Activated CD4-positive, alpha-beta T cell treated with anti-CD3 and anti-CD28 coated beads, Interleukin-2, Interleukin-4, amounts not matched to agents 100 ng/mL and 50 ng/mL, durations not matched to agents 16 hours and 8 hours (primary cell): ENCODE data around the gene CRYGB.
"Not testable (repeated sequence)": the region's sequence is repeated elsewhere in the genome, so short reads cannot be mapped to it uniquely, and the experiment has no call there.

Experiments used
- DNase-seq: peaks from one replicate; pipeline ENCODE4 v3.0.0-alpha.2; 2020; ENCODE audit warnings: low spot score

The CRYGB gene

DNA sequence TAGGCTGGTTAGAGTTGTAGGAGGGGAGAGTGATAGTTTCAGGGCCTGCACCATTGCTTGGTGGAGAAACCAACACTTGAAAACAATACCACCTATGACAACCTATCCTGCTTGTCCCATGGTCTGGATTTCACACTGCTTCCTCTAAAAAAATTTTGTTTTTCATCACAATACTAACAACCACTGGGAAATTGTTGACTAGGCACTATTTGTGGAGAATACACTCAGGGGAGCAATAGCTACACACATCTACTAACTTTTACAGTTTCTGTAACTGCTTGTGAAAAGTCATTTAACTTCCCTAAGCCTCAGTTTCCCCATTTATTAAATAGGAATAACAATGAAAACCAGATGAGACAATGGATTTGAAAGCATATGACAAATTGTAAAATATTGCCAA, 4.1 kb upstream of the CRYGB start:
- no peak for DNase-seq

DNA sequence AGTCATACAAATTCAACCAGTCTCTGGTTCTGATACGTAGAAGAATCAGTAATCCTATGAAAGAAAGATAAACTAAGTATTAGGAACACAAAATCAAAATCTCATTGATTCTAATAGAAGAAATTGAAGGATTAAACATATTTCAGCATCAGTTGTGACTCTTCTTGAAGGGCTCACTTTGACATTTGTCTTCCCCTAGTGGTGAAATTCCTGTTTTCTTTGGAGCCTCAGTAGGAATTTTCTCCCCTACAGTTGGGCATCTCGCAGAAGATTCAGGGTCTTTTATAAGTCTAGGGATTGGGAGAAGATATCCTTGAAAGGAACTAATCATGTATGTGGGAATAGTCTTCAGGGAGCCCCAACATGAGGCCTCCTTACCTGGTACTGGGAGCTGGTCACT, 2.8 kb upstream of the CRYGB start:
- no peak for DNase-seq

DNA sequence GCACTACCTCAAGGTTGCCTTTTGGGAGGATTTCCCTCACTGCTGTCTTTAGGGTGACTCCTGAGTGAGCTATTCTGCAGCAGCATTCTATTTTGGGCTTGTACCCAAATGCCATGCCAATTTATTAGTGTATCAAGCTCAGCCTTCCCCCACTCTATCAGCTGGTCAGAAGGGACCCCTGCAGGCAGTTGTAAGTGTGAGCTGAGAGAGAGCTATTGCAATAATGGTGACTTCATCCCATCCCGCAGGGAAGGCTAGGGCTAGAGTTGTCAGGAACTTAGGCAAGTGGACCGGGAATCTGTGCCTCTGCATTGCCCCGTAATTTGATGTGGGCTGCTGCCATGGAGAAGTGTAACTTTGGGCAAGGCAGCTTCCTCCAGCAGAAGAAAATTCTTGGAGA, 1.8 kb upstream of the CRYGB start:
- no peak for DNase-seq

DNA sequence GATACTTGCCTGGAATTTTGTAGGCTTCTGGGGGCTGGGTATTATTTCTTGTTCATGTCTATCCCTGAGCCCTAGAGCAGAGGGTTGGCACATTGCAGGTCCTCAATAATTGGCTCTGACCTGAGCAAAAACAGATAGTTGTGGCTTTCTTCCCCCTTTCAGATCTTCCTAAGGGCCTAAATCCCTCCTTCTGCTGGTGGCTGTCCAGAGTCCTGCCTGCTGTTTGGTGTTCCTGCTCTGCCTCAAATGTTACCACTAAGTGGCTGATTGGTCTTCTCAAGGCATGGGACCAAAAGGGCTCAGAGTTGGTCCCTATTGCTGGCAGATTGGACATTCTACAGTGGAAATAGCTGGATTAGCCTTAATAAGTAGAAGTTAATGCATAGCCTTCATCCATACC, 1.1 kb upstream of the CRYGB start:
- no peak for DNase-seq

DNA sequence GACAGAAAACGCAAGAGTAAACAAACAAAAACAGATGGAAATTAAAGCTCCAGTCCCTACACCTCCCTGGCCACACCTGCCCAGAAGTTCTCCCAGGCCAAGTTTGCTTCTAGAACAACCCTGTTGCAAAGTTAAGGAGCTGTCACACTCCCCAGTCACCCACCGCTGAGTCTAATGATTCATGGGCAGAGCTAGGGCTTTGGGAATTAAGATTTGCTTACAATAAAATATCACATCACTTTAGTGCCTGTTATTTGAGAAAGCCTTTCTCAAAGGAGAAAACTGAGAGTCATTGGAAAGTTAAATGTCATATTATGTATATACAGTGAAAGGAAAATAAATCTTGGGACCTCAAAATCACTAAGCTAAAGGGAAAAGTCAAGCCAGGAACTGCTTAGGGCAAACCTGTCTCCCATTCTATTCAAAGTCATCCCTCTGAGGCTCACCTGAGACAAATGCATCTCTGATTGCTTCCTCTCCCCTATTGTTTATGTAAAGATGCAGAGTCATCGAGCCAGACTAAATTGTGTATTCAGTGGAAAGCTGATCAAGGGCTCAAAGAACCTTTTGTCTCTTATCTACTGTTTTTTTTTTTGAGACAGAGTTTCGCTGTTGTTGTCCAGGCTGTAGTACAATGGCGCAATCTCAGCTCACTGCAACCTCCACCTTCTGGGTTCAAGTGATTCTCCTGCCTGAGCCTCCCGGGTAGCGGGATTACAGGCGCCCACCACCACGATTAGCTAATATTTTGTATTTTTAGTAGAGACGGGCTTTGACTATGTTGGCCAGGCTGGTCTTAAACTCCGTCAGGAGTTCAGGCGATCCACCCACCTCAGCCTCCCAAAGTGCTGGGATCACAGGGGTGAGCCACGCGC, 2.8 kb downstream of the CRYGB start:
- no peak for DNase-seq

DNA sequence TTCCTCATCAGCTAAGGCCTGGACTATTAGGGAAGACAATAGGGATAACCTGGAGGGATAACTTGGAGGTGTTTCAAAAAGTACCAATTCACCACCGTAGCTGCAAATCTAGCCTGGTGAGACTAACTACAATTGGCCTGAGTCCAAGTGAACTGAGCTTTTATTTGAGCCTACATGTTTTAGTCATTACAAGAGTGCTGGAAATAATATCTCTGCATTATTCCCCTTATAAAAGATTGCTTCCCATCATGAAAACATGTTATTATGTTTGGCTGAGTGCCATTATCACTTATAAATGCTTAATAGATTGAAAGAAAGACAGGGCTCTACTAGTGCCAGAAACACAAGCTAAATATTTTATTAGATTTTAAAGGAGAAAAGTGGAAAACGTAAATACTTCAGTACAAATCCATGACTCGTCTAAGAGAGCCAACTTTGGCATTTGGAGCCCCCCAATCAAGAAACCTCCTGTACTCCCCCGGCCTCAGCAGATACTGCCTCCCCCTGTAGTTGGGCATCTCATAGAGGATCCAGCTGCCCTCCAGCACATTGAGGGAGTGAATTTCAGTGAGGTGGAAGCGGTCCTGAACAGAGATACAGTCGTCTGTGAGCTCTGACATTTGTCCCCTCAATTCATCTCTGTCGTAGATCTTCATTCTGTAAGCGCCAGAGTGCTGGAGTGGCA, 3.6 kb downstream of the CRYGB start:
- no peak for DNase-seq

DNA sequence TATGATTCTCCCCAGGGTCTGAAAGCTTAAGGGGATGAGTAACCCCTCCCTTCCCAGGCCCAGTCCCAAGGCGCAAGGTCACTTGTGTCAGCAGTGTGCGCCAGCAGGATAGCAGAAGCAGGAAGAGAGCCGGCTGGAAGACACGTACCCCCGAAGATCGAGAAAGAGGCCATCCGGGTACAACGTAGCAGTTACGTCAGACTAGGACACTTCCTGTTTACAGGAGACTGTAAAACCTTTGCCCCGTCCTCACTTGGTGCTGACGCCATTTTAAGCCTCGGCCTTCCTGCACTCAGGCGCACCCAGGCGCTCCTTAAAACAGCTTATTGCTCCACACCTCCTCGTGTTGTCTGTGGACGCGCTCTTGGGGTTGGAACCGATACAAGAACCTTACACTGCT, 6.5 kb downstream of the CRYGB start:
- DNase-seq: no peak

DNA sequence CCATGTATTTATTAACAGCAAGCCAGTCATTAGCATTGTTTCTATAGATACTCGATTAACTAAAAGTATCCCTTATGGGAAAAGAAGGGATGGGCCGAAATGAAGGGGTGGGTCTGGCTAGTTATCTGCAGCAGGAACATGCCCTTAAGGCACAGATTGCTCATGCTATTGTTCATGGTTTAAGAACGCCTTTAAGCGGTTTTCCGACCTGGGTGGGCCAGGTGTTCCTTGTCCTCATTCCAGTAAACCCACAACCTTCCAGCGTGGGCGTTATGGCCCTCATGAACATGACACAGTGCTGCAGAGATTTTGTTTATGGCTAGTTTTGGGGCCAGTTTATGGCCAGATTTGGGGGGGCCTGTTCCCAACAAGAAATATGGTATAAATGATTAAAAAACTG, 7.6 kb downstream of the CRYGB start:
- not testable (repeated sequence) for DNase-seq

DNA sequence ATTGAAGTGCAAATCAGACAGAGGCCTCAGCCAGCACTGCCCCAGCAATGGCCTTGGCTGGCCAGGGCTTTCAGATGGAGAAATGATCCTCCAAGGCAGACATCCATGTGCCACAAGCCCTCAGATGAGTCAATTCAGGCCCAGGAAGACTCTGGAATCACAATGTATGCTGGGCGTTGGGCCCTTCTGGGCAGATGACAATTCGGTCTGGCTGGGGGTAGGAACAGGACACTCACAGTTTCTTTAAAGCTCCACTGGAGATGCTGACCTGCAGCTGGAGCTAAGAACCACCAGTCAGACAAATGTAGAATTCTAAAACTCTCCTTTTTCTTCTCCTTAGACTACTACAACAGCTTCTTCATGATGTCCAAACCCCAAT, 9.3 kb downstream of the CRYGB start:
- no peak for DNase-seq

DNA sequence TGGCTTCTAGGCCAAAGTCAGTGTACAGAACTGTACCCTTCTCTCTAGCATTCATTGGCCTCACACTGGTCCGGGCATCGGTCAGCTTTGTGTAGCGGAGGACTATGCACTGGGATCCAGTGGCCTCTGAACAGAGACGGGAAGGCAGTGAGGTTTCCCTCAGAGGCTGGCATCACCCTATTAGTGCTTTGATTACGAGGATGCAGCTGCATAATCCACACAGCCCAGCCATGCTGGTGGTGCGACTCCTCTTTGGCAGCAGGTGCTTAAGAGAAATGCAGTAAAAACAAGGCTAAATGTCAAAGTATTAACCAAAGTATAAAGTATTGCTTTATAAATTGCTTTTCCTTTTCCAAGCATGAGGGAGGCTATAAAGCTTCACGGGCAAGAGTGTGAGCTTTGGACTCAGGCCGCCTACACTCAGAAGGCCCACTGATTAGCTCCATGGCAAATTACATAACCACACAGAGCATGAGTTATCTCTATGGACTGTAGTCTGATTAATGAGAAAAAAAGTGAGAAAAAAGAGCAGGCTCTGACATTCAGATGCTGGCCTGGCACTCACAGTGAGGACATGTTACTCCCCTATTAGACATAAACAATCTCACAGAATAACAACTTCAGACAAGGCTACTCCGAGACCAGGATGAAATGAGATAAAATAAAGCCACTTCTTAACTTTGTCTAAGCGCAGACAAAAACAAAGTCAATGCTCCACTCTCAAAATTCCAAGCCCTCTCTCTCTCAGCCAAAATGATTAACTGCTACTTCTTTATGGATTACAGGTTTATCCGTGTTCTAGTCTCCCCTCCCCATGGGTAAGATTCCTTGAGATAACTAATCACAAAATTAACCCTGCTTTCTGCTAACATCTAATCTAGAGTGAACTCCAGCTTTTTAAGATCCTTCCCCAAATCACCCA, 9.9 kb downstream of the CRYGB start:
- no peak for DNase-seq

DNA sequence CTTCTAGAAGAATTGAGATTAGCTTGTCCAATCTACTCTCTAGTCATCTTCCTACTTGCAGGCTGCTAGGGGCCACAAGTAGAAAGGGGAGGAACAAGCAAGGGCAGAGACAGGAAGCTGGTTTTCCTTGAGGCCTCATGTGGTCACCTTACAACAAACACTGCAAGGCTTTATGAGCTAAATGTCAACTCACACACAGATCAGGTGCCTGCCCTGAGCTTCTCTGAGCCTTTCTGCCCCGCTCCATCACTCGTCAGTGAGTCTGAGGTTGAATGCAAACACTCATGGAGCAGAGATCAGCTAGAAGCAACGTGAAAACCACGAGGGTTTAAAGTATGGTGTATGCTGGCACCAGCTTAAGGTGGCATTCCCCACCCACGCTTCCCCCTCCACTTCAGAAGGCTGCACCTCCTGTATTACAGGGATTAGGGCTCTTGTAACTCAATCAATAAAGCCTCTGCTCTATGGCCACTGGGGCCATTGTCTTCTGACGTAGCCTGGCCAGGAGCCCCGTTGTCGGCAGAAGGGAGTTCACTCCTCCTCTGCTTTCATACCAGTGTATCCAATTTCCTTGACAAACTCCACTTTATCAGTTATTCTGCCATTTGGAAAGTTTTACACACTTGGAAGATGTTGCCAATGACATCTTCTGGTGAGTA, 10.9 kb downstream of the CRYGB start:
- DNase-seq: peak; percentile 18

DNA sequence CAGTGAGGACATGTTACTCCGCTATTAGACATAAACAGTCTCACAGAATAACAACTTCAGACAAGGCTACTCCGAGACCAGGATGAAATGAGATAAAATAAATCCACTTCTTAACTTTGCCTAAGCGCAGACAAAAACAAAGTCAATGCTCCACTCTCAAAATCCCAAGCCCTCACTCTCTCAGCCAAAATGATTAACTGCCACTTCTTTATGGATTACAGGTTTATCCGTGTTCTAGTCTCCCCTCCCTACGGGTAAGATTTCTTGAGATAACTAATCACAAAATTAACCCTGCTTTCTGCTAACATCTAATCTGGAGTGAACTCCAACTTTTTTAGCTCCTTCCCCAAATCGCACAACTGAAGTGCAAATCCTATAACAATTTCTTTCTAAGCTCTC, 15.2 kb downstream of the CRYGB start:
- DNase-seq: no peak

DNA sequence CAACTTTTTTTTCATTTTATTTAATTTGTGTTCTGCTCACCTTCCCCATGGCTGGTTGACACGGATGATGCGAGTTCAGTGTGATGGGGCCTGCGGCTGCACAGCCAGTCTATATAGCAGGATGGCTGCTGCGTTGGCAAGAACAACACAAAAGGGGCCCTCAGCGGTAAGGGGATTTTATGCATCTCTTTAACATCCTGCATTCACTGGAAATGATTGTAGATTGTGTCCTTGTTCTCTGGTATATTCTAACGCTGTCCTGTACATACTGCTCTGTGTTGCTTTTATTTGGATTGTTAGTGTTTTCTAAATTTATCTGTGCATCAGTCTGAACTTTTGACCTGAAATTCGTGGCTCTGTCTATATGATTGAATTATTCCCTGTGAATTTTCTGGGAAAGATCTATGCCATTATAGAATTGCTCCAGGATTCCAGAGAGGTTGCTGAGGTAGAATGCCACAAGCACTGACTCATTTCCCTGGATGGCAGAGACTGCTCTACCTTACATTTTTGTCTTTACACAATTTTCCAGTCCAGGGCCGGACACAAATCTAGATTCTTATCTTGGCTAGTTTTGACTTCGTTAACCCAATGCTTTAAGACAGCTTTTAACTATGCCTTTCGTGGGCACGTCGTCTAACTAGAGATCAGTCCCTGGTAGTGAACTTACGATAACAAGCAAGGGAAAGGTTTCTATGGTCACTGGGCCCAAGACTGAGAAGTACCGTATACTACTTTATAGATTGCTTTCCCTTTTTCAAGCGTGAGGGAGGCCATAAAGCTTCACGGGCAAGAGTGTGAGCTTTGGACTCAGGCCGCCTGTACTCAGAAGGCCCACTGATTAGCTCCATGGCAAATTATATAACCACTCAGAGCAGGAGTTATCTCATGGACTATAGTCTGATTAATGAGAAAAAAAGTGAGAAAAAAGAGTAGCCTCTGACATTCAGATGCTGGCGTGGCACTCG, 15.9 kb downstream of the CRYGB start, which contains the start of gene CRYGC:
Gene CRYGC (minus strand): TSS at position 85 of the 968 bp plus-strand sequence. CDS start 36 bp downstream, at position 49.
- DNase-seq: no peak

DNA sequence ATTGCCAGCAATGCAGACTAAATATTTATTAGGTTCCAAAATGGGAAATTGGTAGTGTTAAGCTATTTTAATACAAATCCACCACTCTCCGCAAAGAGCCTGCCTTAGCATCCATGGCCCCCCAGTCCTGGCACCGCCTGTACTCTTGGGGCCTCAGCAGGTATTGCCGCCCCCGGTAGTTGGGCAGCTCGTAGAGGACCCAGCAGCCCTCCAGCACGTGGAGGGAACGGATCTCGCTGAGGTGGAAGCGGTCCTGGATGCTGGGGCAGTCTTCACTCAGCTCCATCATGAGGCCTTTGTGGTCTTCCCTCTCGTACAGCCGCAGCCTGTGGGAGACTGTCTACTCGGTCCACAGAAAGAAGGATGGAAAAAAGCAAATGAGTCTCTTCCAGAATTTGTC, 17.8 kb downstream of the CRYGB start:
- DNase-seq: no peak

DNA sequence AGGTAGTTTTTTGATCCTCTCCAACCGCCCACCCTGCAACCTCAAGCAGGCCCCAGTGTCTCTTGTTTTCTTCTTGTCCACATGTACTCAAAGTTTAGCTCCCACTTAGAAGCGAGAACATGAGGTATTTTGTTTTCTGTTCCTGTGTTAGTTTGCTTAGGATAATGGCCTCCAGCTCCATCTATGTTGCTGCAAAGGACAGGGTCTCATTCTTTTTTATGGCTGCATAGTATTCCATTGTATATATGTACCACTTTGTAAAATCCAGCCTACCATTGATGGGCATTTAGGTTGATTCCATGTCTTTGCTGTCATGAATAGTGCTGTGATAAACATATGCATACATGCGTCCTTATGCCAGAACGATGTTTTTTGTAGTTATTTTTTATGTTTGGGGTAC, 18.9 kb downstream of the CRYGB start:
- no peak for DNase-seq

DNA sequence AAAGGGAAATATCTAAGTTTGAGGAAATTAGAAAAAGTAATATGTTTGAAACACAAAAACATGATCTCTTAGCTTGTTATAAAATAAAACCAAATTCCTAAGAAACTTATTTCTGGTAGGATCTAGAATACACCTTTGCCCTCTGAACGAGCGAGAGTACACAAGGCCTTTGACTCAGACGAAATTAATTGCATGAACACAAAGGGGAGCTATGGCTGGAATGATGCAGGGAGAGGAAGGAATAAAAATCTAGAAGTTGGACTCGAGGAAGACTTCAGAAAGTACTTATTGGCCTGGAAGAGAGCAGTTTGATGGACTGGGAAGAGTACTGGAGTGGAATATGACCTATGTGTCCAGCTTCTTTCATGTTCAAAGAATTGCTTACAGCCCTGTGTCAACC, 20.7 kb downstream of the CRYGB start:
- no peak for DNase-seq

DNA sequence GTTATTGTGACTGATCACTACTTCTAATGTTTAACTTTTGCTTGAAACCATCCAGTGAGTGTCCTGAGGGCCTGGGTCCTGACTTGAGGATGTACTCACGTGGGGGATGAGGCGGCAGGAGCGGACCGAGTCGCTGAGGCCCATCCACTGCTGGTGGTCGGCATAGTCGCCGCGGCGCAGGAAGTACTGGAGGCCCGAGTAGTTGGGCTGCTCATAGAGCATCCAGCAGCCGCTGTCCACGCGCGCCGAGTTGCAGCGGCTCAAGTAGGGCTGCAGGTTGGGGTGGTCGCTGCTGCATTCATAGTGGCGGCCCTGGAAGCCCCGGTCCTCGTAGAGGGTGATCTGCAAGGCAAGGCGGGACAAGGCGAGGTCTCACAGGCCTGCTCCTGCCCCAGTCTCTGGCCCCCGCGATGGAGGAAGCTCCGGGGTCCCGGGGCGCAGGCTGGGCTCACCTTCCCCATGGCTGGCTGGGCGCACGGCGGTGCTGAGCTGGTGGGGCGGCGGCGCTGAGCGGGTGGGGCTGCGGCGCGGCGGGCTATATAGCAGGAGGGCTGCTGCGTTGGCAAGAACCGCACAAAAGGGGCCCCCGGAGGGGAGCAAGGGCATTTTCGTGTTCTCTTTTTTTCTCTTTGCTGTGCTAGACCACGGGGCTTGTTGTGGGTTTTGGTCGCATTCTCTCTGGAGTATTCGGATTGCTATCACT, 21.8 kb downstream of the CRYGB start, which contains the start of gene CRYGD:
Gene CRYGD (minus strand): TSS at position 512 of the 703 bp plus-strand sequence. CDS start 51 bp downstream, at position 461.
- DNase-seq: not testable (repeated sequence)

DNA sequence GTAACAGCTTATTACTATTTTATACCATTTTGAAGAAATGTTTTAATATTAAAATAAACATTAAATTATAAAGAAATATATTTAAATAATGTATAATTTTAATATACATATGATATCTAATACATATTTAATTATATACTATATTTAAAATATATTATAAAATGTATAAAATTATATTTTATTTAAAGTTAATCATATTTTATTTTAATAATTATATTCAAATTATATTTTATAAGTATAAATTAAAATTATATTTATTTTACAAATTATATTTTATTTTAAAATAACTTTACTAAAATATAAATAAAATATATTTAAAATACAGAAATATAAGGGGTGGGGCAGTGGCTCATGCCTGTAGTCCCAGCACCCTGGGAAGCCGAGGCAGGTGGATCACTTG, 23.7 kb downstream of the CRYGB start:
- no peak for DNase-seq

DNA sequence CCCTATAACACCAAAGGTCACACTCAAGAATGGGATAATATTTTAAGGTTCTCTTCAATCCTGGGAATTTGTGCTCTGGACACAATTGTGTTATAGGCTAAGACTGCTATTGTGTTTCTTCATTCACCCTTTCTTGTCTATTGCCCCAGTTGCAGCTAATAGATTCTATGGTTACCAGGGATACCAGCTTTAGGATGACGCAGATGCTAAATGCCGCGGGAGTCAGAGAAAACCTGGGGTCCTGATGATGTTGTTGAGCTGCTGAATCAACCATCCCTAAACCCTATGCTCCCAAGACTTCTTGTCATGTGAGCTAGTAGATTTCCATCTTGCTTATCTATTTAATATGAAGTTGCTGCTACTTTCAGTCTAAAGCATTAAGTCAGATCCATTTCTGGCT, 27.0 kb downstream of the CRYGB start:
- DNase-seq: no peak

DNA sequence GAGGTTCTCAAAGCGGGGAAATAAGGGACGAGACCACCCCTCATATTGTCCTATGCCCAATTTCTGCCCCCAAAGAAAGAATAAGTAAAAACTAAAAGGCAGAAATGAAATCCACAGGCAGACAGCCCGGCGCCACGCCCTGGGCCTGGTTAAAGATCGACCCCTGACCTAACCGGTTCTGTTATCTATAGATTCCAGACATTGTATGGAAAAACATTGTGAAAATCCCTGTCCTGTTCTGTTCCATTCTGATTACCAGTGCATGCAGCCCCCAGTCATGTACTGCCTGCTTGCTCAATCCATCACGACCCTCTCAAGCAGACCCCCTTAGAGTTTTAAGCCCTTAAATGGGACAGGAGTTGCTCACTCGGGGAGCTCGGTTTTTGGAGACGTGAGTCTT, 28.6 kb downstream of the CRYGB start:
- DNase-seq: not testable (repeated sequence)
